NCI-H2196 treated with DMSO at 0.1 percent for 48 hours (cell line): ENCODE measurements around the gene SHROOM1.

Experiments
- DNase-seq: peaks from one replicate; lab custom pipeline; 2025; ENCODE audit not compliant: unreplicated experiment; lab: John Stamatoyannopoulos, UW

Gene SHROOM1

GRCh38 chr5:132778129-132778528, 52.3 kb downstream of the SHROOM1 start:
- no peak for DNase-seq

DNA sequence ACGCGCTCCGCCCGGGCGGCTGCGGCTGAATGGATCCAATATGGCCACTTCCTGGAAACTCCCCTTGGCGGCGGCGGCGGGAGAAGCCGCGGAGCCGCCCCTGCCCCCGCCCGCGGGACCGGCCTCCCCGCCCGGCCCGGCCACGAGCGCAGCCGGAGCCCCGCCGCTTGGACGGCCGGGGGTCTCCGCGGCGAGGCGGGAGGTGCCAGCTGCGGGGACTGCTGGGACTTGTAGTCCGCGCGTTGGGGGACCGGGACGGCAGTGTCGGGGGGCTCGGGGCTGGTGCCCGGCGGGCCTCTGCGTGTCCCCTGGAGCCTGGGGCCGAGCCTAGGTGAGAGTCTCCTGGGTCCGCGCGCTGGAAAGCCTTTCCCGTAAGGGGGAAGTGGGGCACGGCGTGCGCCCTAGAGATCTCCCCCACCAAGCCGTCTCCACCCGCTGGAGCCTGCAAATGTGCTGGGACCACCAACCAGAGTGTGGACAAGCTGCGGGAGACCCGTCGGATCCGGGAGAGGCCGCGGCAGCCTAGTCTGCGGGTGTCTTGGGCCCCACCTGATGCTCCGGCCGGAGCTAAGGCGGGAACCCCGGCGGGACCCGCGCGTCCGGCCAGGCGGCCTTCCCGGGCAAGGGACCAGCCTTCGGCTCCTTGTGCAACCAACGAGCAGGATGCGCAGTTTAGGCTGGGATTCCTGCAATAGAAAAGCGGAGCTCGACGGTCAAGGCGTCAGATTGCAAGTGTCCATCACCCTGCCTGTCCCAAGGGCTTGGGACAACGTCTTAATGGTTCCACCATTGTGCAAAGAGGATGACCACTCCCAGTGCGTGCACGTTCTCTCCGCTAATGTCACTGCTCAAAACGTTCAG, 53.0 kb downstream of the SHROOM1 start, which contains the start of gene SEPTIN8:
TSS of gene SEPTIN8 (minus strand) at position 31 of the 861 bp plus-strand sequence. CDS start 102 bp downstream, outside the sequence.
- no peak for DNase-seq

- DNase-seq = no peak
Measured at GRCh38 chr5:132776938-132777208, 53.6 kb downstream of the SHROOM1 start.

DNA sequence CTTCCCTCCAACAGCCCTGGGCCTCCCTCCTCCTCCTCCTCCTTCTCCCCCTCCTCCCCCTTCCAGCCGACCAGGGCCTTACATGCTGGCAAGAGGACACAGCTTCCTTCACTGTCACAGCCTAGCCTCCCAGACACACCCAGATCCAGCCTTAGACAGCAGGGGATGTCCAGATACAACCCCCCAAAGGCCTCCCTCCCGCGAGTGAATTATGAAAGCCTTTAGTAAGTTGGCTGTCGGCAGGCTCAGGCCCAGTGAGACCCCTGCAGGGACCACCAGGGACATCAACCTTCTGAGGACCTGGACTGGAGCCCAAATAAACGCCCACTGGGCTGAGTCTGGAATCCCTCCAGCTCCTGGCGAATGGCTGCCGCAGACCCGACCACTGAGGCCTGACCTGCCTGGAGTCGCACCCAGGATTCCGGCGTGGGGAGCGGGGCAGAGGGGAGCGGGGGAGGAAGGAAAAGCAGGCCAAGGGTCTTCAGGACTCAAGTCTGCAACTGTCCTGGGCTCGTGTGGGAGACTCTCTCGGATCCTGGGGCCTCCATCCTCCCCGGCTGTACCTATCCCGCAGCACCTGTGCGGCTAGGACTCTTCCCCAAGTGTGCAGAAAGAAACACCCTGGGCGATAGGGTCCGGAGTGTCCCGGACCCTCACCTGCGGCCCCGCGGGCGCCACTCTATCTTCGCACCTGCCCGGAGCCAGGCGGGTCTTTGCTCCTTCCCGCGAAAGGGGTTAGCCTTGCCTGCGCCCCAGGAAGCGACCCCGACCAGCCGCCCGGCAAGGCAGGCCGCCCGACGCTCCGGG, 54.1 kb downstream of the SHROOM1 start:
- DNase-seq = no peak

DNA sequence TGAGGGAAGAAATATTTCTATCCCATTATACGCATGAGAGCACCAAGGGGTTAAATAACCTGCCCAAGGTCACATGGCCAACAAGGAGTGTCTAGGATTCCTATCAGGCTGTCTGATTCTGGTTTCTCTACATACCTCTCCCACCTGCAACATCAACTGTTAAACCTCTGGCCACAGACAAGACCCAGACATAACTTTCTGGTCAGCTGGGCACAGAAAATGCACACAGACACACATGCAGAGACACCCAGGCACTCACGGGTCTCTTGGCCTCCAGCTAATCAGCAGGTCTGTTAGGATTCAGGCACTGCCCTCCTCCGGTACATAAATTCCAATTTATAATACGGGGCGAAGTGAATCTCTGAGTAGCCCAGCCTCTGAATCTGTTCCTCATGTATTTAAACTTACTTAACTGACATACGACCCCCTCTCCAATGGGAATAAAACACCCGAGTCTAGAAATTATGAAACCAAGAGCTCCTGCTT, 54.9 kb downstream of the SHROOM1 start:
- DNase-seq = no peak

DNA sequence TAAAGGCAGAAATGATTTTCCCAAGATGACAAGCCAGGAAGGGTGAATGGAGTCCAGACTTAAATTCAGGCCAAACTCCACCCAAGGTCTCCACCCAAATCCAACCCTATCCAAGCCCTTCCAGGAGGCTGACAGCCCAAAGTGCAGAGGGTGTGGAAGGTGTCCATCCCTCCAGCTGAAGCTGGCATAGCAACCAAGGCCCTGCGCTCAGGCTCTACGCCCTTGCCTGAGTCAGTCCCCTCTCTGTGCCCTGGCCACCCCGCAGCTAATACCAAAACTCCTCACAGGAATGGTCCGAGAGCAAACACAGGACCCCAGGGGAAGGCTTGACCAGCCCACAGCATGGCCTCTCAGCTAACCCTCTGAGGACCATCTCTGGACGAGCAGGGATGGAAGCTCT, 55.6 kb downstream of the SHROOM1 start:
- no peak for DNase-seq

GRCh38 chr5:132774406-132774805, 56.0 kb downstream of the SHROOM1 start:
- DNase-seq = no peak

- DNase-seq = no peak
Measured at GRCh38 chr5:132773601-132774355, 56.7 kb downstream of the SHROOM1 start.

- no peak for DNase-seq
Measured at GRCh38 chr5:132773114-132773513, 57.3 kb downstream of the SHROOM1 start.

GRCh38 chr5:132772291-132773070, 58.0 kb downstream of the SHROOM1 start:
- DNase-seq = no peak
